NCI-H524 treated with DMSO at 0.1 percent for 48 hours (cell line): ENCODE data around the gene CTIF.

ENCODE experiments used
- DNase-seq: peaks from one replicate; lab custom pipeline; 2025; lab: John Stamatoyannopoulos, UW

CTIF gene

GRCh38 chr18:48851599-48851960, 312.7 kb downstream of the CTIF start:
- no peak for DNase-seq

- no peak for DNase-seq
These were observed 313.5 kb downstream of the CTIF start for GRCh38 chr18:48852292-48852691.

- DNase-seq = no peak
These were observed 314.0 kb downstream of the CTIF start for GRCh38 chr18:48852794-48853193.

DNA sequence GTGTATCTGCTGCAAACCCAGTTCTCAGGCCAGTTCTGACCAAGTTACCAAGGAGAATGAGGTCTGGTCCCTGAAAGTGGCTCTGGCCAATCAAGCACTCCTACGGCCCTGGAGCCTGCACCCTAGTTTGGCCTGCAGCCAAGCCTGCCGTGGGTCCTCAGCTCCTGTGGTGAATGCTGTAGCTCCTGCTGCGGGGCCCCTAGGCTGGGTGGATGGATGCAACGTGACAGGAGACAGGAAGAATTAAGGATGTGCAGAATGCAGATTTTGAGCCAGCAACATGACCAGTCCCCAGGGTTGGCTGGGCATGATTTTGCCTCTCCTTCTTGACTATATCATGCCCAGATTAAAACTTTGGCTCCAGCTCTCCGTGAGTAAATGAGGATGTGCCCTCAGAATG, 314.8 kb downstream of the CTIF start:
- no peak for DNase-seq

DNA sequence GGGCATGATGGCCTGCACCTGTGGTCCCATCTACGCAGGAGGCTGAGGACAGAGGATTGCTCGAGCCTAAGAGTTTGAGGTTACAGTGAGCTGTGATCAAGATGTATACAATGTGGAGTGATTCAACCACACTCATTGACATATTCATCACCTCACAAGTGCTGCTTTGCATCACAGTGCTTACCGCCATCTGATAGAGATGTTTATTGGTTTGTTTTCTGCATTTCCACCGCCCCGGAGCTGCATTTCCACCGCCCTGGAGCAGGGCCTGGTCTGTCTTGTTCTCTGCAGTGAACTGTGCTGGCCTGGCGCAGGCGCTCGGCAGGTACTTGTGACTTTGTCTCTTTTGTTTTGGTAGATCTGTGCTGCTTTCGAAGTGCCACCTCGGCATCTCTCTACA, 315.9 kb downstream of the CTIF start:
- no peak for DNase-seq

DNA sequence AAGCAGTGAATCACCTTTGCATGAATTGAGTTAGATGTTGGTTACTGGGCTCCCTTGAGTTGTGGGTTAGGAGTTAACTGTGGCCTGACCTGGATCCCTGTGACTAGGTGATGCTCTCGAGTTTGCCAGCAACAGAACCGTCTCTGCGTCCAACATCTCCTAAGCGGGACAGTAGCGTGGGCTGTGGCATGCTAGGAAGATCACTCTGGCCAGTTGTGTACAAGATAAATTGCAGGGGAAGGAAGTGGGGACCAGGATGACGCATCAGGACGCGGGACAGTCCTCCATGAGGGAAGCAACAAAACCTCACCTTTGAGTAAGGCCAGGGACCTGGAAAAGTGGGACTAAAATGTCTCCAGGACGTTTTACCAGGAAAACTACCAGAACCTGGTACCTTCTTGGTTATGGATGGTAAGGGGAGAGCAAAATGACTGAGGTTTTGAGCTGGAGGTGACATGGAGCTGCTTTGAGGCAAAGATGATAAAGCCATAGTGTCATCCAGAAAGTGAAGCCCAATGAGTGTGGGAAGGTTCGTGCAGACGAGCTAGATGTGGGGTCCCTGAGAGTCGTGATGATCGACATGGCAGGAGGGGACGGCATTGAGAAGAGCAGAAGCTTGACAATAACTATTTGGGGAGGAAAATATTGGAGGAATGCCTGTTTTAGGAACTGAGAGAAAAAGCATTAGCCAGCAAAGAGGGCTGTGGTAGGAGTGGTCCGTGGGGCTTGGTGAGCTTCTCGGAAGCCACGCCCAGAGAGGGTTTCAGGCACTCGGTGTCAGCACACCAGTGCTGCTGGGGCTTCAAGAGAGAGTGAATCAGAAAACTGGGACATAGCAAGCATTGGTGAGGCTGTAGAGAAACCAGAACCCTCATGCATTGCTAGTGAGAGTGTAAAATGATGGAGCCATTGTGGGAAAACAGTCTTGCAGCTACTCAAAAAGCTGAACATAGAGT, 316.9 kb downstream of the CTIF start:
- DNase-seq = no peak

GRCh38 chr18:48857023-48857694, 318.3 kb downstream of the CTIF start:
- DNase-seq = no peak

DNA sequence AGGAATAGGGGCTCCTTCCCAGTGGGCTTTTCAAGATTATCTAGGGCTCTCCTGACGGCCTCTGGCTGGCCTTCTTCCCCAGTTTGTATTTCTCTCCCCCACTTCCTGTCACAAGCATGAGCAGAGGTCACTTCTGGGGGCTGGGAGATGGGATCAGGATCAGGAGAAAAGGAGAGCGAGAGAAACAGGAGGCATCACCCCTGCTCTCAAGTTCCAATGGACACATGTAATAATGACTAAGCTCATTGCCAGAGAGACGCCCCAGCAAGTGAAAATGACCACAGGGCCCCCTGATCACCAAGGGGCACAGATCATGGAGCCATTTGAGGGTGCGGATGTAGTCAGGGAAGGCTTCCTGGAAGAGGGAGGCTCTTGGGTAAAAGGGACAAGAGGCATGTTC, 319.8 kb downstream of the CTIF start:
- no peak for DNase-seq

- peak; percentile 38 for DNase-seq
These were observed 320.8 kb downstream of the CTIF start for GRCh38 chr18:48859311-48860268.

DNA sequence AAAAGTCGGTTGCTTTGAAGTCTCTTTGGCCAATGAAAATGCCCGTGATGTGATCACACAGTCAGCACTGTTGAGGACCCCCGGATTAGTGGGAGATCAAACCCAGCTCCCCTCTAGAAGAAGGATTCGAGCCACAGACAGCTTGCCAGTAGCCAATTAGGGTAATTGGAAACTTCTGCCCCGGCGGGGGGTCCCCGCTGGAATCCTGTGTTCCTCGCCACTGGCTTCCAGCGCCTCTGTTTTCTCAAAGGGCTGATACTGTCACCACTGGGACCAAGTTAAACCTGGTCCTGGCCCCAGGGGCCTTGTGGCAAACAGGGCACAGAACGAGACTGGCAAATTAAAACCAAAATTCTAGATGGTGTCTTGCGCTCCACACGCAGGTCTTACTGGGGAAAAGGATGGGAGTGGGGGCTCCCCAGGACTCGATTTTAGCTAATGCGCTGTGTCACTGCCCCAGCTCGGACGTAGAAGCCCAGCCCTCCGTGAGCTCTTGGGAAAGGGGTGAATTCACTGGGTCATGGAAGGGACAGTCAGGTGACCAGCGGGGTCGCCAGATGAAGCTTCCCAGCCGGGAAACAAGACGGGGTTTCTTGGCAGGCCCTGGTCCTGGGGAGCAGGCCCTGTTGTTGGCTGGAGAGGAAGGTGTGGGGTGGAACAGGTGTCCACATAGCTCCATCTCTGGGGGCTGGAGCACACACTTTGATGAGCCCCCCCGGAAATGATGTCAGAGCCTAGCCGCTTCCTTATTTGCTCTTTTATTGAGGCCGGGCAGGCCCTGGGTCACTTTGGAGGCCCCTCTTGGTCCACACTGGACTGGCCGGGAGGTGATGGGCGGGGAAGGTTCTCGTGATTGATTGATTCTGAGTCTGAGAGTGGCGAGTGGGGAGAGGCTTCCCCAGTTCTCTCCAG, 321.7 kb downstream of the CTIF start:
- no peak for DNase-seq

DNA sequence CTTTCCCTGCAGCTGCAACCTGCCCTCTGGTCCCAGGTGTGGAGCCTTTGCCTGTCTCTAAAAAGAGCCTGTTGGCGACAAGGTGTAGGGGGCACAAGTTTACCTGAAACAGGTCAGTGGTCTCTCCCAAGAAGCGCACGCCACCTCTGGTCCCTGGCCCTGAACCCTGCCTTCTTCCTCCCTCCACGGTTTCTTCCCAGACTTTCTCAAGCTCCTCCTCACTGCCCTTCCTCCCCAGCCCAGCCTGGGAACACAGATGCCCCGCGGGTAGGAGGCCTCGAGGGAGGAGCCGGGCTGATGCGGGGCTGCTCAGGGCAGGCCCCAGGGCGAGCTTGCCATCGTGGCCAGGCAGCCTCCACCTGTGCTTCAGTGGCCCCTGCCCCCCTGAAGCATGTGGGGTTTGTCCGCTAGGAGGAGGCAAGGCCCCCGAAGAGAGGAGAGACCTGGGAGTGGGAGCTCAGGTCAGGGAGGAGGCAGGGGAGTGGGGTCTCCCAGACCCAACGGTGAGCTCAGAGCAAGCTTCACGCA, 322.4 kb downstream of the CTIF start:
- DNase-seq = no peak

- DNase-seq = no peak
These were observed 323.3 kb downstream of the CTIF start for GRCh38 chr18:48862132-48862531.

DNA sequence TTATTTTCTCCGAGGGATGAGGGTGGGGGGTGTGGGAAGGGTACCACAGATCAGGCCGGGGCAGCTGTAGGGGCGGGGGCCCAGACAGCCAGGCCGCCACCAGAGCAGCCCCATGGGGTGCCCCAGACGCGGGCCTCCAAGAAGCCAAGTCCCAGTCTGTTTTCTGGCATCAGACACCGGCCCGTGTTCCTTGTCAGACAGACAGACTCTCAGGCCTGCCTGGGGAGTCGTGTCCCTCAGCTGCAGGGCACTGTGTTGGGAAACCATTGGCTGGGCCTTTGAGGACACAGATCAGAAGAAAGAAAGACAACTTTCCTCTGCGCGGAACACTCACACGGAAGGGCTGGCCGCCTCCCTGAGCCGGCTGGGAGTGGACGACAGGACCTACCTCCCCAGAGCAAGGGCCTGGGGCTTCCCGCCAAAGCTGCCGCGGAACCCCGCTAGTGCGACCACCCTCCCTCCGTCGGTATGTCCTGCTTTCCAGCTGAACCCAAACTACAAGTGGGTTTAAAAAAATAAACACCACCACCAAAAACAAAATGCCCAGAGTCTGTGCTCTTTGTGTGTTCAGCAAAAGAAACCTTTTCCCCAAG, 323.9 kb downstream of the CTIF start:
- DNase-seq = no peak

- no peak for DNase-seq
These were observed 324.7 kb downstream of the CTIF start for GRCh38 chr18:48863432-48864065.

- DNase-seq = no peak
These were observed 326.0 kb downstream of the CTIF start for GRCh38 chr18:48864876-48865275.

- DNase-seq = peak; percentile 15
These were observed 327.4 kb downstream of the CTIF start for GRCh38 chr18:48866028-48866733.

- no peak for DNase-seq
These were observed 328.0 kb downstream of the CTIF start for GRCh38 chr18:48866856-48867255.

DNA sequence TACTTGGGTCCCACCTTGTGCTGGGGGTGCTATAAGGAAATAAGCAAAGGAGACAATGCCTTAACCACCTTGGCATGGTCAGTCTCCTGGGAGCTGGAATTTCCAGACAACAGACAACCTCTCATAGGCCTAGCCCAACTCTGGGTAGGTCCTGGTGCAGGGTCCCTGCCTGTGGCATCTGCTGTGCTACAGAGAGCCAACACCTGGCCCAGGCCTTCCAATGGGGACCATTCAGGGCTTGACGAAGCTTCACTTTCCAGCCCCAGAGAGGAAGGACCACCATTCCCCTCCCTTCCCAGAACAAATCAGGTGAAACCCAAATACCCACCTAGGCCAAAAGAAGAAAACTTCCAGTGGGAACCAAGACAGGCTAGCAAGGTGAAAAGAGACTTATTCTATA, 329.1 kb downstream of the CTIF start:
- DNase-seq = no peak
